ENCODE measurements around the gene MS4A6E. TPM values are rescaled to one million over a fixed set of nuclear protein-coding genes. Genes with fewer than 3 reads are reported as not detected.

MS4A6E gene
- total RNA-seq, 1 experiment from 2014 or later: not detected

- H3K4me3 ChIP-seq: no peak overlapping the region
- no peaks in the 10 kb centered on the region for H3K36me3 ChIP-seq (ENCODE audit: low read depth)
- H3K9me2 ChIP-seq (ENCODE audit: insufficient read depth): no peaks in the 10 kb centered on the region
- H3K27ac ChIP-seq: no peak overlapping the region
- TF ChIP-seq, protein P1, sequence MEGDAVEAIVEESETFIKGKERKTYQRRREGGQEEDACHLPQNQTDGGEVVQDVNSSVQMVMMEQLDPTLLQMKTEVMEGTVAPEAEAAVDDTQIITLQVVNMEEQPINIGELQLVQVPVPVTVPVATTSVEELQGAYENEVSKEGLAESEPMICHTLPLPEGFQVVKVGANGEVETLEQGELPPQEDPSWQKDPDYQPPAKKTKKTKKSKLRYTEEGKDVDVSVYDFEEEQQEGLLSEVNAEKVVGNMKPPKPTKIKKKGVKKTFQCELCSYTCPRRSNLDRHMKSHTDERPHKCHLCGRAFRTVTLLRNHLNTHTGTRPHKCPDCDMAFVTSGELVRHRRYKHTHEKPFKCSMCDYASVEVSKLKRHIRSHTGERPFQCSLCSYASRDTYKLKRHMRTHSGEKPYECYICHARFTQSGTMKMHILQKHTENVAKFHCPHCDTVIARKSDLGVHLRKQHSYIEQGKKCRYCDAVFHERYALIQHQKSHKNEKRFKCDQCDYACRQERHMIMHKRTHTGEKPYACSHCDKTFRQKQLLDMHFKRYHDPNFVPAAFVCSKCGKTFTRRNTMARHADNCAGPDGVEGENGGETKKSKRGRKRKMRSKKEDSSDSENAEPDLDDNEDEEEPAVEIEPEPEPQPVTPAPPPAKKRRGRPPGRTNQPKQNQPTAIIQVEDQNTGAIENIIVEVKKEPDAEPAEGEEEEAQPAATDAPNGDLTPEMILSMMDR (conservative IDR thresholded peaks at IDR 0.05): no peak
- TF ChIP-seq EZH2 (IDR thresholded peaks at IDR 0.05; ENCODE audit: low read depth): no peak
- no TSS peak for BruUV-seq (replicated peaks)
- no peaks in the 10 kb centered on the region for H3K79me2 ChIP-seq (ENCODE audit: low read depth)
- POLR2A ChIA-PET (ENCODE audit: unreplicated experiment): no interaction called here
- intact Hi-C loops (cut with micrococcal nuclease; ENCODE audit: unreplicated experiment): loop anchor here (10.0 kb wide), 1 partner anchor 145 kb away; no protein-coding TSS in a partner anchor
- no peak overlapping the region for H3K4me2 ChIP-seq
- H3K27me3 ChIP-seq (ENCODE audit: insufficient read depth, low read depth): no peaks in the 10 kb centered on the region
- H3K4me1 ChIP-seq (replicated peaks; ENCODE audit: insufficient read depth): no peaks in the 10 kb centered on the region
- CTCF ChIA-PET: interaction anchor here (1.7 kb wide), 1 partner anchor 24 kb away, joined by 3 read pairs; no protein-coding TSS in a partner anchor
- H3K9me3 ChIP-seq (ENCODE audit: insufficient read depth, low read depth): no peaks in the 10 kb centered on the region
- no peak for DNase-seq
- H2AFZ ChIP-seq: no peak overlapping the region
- H3F3A ChIP-seq (ENCODE audit: insufficient read depth, low read depth): no peaks in the 10 kb centered on the region
- H4K20me1 ChIP-seq (ENCODE audit: insufficient read depth): no peaks in the 10 kb centered on the region
These were observed 12.3 kb downstream of the MS4A6E start for GRCh38 chr11:60339356-60339755.

DNA sequence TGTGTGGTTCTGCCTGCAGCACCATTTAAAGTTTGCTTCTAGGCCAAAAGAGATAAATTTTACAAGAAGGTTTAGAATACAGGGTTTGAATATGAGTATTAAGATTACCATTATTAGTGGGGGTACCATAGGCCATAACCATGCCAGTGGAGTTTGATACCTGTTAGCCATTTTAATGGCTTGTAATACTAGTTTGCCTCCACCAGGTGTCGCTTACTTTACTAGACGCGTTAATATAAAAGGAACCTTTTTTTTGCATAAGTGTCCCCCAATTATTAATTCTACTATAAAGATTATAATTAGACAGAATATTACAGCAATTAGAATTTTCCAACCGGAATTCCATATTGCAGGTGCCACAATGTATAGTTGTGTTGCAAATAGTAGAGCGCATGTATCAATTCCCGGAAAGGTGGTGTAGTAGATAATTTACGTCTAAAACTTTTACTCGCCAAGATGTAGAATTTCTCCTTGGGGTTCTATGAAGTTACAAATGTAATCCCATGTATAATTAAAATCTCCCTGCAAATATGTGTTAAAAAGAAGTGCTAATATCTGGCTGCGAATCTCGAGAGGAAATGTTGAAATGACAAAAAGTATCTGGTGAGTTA is 16.1 kb downstream of the MS4A6E start:
- Histone ChIP-seq H3K36me3 (ENCODE audit: low read depth) (no peaks in the 10 kb centered on the region), H3K79me2 (ENCODE audit: low read depth) (no peaks in the 10 kb centered on the region), H3F3A (ENCODE audit: insufficient read depth, low read depth) (no peaks in the 10 kb centered on the region), H3K27ac (no peak overlapping the region), H3K4me2 (no peak overlapping the region), H3K4me1 (replicated peaks; ENCODE audit: insufficient read depth) (no peaks in the 10 kb centered on the region), H3K9me3 (ENCODE audit: insufficient read depth, low read depth) (no peaks in the 10 kb centered on the region), H2AFZ (no peak overlapping the region), H3K4me3 (no peak overlapping the region), H3K9me2 (ENCODE audit: insufficient read depth) (no peaks in the 10 kb centered on the region), H4K20me1 (ENCODE audit: insufficient read depth) (no peaks in the 10 kb centered on the region), H3K27me3 (ENCODE audit: insufficient read depth, low read depth) (0 out of 2 replicates have a peak, but pooled peaks cover 3% of the 10 kb centered on the region)
- ChIA-PET POLR2A (ENCODE audit: unreplicated experiment) (no interaction called here), CTCF (no interaction called here)
- no peak for TF ChIP-seq EZH2 (IDR thresholded peaks at IDR 0.05; ENCODE audit: low read depth)
- TF ChIP-seq, protein P1 (conservative IDR thresholded peaks at IDR 0.05): peak; percentile 89
- intact Hi-C loops (cut with micrococcal nuclease; ENCODE audit: unreplicated experiment): no loop called here
- DNase-seq: no peak
- BruUV-seq (replicated peaks): no TSS peak

- ChIA-PET POLR2A (ENCODE audit: unreplicated experiment) (no interaction called here), CTCF (no interaction called here)
- Histone ChIP-seq H3K79me2 (ENCODE audit: low read depth) (no peaks in the 10 kb centered on the region), H3K27ac (no peak overlapping the region), H2AFZ (no peak overlapping the region), H3K4me2 (no peak overlapping the region), H4K20me1 (ENCODE audit: insufficient read depth) (no peaks in the 10 kb centered on the region), H3K4me3 (no peak overlapping the region), H3K9me2 (ENCODE audit: insufficient read depth) (no peaks in the 10 kb centered on the region), H3K36me3 (ENCODE audit: low read depth) (no peaks in the 10 kb centered on the region), H3K4me1 (replicated peaks; ENCODE audit: insufficient read depth) (no peaks in the 10 kb centered on the region), H3K9me3 (ENCODE audit: insufficient read depth, low read depth) (no peaks in the 10 kb centered on the region), H3F3A (ENCODE audit: insufficient read depth, low read depth) (no peaks in the 10 kb centered on the region), H3K27me3 (ENCODE audit: insufficient read depth, low read depth) (peaks cover 13% of the 10 kb centered on the region; the same call in 1 of the 2 replicates)
- intact Hi-C loops (cut with micrococcal nuclease; ENCODE audit: unreplicated experiment): no loop called here
- no peak for DNase-seq
- no TSS peak for BruUV-seq (replicated peaks)
- TF ChIP-seq EZH2 (IDR thresholded peaks at IDR 0.05; ENCODE audit: low read depth): no peak
- TF ChIP-seq, protein P1 (conservative IDR thresholded peaks at IDR 0.05): no peak
These were observed 17.1 kb downstream of the MS4A6E start for GRCh38 chr11:60344146-60344545.

Measured in PC-9 (cell line).